ENCODE measurements around the gene IPO9. TPM values are rescaled to one million over a fixed set of nuclear protein-coding genes. Genes with fewer than 3 reads are reported as not detected.

The IPO9 gene
- total RNA-seq, 4 donors from 2014 or later: 2.0 to 13.0 (median 7.9) TPM

DNA sequence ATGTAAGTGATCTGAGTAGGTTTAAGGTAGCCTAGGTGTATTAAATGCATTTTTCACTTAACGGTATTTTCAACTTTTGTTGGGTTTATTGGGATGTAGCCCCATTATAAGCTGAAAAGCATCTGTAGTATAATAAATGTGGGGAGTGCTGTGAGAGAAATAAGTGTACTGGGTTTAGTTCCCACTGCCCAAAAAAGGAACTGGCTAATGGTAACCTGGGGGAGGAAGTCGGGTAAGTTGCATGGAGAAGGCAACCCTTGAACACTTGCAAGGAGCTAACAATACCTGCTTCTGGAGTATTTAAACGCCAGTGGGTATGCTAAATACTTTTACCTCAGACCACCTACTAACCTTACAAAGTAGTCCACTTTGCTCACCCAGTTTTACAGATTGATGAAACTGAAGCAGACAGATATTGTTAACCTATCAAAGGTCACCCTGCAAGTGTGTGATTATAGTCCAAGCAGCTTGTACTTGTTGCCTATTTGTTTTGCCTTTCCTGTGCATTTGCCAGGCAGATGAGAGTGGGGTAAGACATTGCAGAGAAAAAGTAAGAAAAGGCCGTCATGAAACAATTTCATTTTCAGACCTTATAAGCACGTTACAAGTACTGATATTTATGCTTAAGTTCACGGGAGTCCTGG is 52.1 kb downstream of the IPO9 start:
- Histone ChIP-seq H3K27ac (no peak overlapping the region), H3K4me3 (no peak overlapping the region), H3K36me3 (no peaks in the 10 kb centered on the region), H3K9me3 (no peaks in the 10 kb centered on the region), H3K27me3 (no peaks in the 10 kb centered on the region), H3K4me1 (peaks cover 0 to 14% (median 0%) of the 10 kb centered on the region in 4 donors)
- no peak for TF ChIP-seq EP300 (IDR thresholded peaks at IDR 0.05; ENCODE audit: low read depth)
- TF ChIP-seq, protein P1, sequence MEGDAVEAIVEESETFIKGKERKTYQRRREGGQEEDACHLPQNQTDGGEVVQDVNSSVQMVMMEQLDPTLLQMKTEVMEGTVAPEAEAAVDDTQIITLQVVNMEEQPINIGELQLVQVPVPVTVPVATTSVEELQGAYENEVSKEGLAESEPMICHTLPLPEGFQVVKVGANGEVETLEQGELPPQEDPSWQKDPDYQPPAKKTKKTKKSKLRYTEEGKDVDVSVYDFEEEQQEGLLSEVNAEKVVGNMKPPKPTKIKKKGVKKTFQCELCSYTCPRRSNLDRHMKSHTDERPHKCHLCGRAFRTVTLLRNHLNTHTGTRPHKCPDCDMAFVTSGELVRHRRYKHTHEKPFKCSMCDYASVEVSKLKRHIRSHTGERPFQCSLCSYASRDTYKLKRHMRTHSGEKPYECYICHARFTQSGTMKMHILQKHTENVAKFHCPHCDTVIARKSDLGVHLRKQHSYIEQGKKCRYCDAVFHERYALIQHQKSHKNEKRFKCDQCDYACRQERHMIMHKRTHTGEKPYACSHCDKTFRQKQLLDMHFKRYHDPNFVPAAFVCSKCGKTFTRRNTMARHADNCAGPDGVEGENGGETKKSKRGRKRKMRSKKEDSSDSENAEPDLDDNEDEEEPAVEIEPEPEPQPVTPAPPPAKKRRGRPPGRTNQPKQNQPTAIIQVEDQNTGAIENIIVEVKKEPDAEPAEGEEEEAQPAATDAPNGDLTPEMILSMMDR (IDR thresholded peaks at IDR 0.05): no peak
- no peak for TF ChIP-seq POLR2AphosphoS5 (IDR thresholded peaks at IDR 0.05)
- no peak for TF ChIP-seq POLR2A (IDR thresholded peaks at IDR 0.05)
- intact Hi-C loops (cut with DNase I; ENCODE audit: low total_unique reads): no loop called here
- no peak for DNase-seq
- in situ Hi-C loops (cut with MboI; ENCODE audit: low pct_ligation_motif_present in 1 of 4, low pct_unique_long_range_greater_than_20kb in 1 of 4, low sequenced_read_pairs in 3 of 4): loop anchor here in 2 of 4 donors (25.0 kb wide), 1 partner anchor 256 kb away; the partner anchor contains the start of gene ARL8A (in 2 of the 2)
- WGBS, 2 donors (ENCODE audit: low coverage in 1 of 2): 69 to 80% methylated on average over 1 to 6 of the region's 6 CpGs

DNA sequence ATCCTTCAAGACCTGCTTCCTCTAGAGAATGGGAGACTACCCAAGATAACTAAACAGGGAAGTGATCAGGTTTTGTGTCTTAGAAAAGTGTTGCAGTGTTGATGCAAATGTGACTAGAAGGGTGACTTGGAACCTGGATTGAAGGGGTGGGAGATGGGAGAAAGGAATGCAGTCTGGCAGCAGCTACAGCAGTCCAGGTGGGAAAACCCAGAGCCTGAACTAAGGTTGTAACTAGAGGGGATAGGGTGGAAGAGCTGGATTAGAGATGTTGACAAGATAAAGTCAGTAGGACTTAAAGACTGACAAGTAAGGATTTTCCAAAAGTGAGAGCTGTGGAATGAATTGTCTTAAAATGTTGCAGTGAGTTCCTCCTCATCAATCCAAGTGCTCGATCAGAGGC is 52.7 kb downstream of the IPO9 start:
- no peaks in the 10 kb centered on the region for H3K36me3 ChIP-seq
- 81% methylated on average over 1 of the region's 1 CpG; no CpG with 5 or more reads in 1 of the 2 donors for WGBS, 2 donors (ENCODE audit: low coverage in 1 of 2)
- intact Hi-C loops (cut with DNase I; ENCODE audit: low total_unique reads) (no loop called here), in situ Hi-C loops (cut with MboI; ENCODE audit: low pct_ligation_motif_present in 1 of 4, low pct_unique_long_range_greater_than_20kb in 1 of 4, low sequenced_read_pairs in 3 of 4) (loop anchor here in 2 of 4 donors (25.0 kb wide), 1 partner anchor 256 kb away; the partner anchor contains the start of gene ARL8A (in 2 of the 2))
- H3K4me3 ChIP-seq: no peak overlapping the region
- no peaks in the 10 kb centered on the region for H3K27me3 ChIP-seq
- TF ChIP-seq EP300 (IDR thresholded peaks at IDR 0.05; ENCODE audit: low read depth) (no peak), POLR2AphosphoS5 (IDR thresholded peaks at IDR 0.05) (no peak), POLR2A (IDR thresholded peaks at IDR 0.05) (no peak)
- TF ChIP-seq, protein P1 (IDR thresholded peaks at IDR 0.05): no peak
- H3K4me1 ChIP-seq: peaks cover 0 to 11% (median 0%) of the 10 kb centered on the region in 4 donors
- no peaks in the 10 kb centered on the region for H3K9me3 ChIP-seq
- no peak for DNase-seq
- H3K27ac ChIP-seq: no peak overlapping the region

DNA sequence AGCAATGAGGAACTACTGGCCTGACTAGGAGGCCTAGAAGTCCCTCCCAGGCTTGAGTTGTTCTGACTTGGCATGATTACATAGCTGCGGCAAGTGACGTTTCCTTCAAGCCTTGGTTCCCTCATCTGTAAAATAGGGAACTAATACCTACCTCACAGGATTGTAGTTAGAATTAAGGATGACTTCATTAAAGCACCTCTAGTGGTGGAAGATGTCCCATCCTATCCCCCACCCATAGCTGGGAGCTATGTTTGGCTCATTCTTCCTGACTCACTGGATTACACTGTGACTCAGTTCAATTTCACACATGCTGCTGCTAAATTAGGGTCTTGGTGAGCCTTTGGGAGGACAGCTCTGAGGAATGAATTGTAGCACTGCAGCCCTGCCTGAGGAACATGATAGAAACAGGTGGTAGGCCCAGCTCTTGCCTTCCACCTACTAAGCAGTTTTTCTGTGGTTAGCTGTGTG is 53.7 kb downstream of the IPO9 start:
- in situ Hi-C loops (cut with MboI; ENCODE audit: low pct_ligation_motif_present in 1 of 4, low pct_unique_long_range_greater_than_20kb in 1 of 4, low sequenced_read_pairs in 3 of 4) (loop anchor here in 2 of 4 donors (25.0 kb wide), 1 partner anchor 255 kb away; the partner anchor contains the start of gene ARL8A (in 2 of the 2)), intact Hi-C loops (cut with DNase I; ENCODE audit: low total_unique reads) (no loop called here)
- no peak for TF ChIP-seq POLR2A (IDR thresholded peaks at IDR 0.05)
- Histone ChIP-seq H3K9me3 (no peaks in the 10 kb centered on the region), H3K27ac (no peak overlapping the region), H3K36me3 (no peaks in the 10 kb centered on the region), H3K27me3 (no peaks in the 10 kb centered on the region), H3K4me1 (peaks cover 0 to 11% (median 0%) of the 10 kb centered on the region in 4 donors), H3K4me3 (no peak overlapping the region)
- no peak for DNase-seq
- 38% methylated on average over 2 of the region's 2 CpGs; no CpG with 5 or more reads in 1 of the 2 donors for WGBS, 2 donors (ENCODE audit: low coverage in 1 of 2)

DNA sequence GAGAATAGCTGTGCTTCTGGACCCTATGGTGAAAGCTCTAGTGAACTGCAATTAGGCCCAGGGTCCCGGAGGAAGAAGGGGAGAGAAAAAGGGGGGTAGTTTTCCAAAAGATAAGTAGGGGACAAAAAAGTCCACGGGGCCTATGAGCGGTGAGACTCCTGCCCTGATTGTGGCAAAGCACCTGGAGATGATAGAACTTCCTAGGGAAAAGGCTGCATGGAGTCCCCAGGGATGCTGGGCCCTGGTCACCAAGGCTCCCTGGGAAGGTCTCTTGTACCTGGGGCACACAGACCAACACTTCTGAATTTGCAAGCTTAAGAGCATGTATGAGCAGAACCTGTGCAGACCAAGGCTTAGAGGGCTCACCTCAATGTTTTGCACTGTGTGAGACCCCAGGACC is 54.3 kb downstream of the IPO9 start:
- DNase-seq: no peak
- peaks cover 4% of the 10 kb centered on the region for H3K27me3 ChIP-seq
- TF ChIP-seq POLR2AphosphoS5 (IDR thresholded peaks at IDR 0.05) (no peak), EP300 (IDR thresholded peaks at IDR 0.05; ENCODE audit: low read depth) (no peak), POLR2A (IDR thresholded peaks at IDR 0.05) (no peak)
- TF ChIP-seq, protein P1 (IDR thresholded peaks at IDR 0.05): no peak
- H3K9me3 ChIP-seq: no peaks in the 10 kb centered on the region
- WGBS, 2 donors (ENCODE audit: low coverage in 1 of 2): 67 to 73% methylated on average over 3 of the region's 3 CpGs
- peaks cover 0 to 7% (median 4%) of the 10 kb centered on the region in 4 donors for H3K4me1 ChIP-seq
- H3K36me3 ChIP-seq: no peaks in the 10 kb centered on the region
- in situ Hi-C loops (cut with MboI; ENCODE audit: low pct_ligation_motif_present in 1 of 4, low pct_unique_long_range_greater_than_20kb in 1 of 4, low sequenced_read_pairs in 3 of 4): loop anchor here in 2 of 4 donors (25.0 kb wide), 1 partner anchor 254 kb away; the partner anchor contains the start of gene ARL8A (in 2 of the 2)
- no peak overlapping the region for H3K27ac ChIP-seq
- H3K4me3 ChIP-seq: no peak overlapping the region
- intact Hi-C loops (cut with DNase I; ENCODE audit: low total_unique reads): no loop called here
